ENCODE measurements around the gene REXO4. TPM values are rescaled to one million over a fixed set of nuclear protein-coding genes. Genes with fewer than 3 reads are reported as not detected.

The REXO4 gene
- polyA plus RNA-seq, 1 donor (not counting 4 experiments of a cell fraction or from before 2014, with no cell fraction given), result 21.5 TPM

- H3K27me3 ChIP-seq (ENCODE audit: control insufficient read depth, extremely low read depth, insufficient read depth, low read length), result no peaks in the 10 kb centered on the region
- H3K9me1 ChIP-seq (ENCODE audit: control insufficient read depth, extremely low read depth, insufficient read depth, low read length), result peaks cover 8% of the 10 kb centered on the region
- DNase-seq (ENCODE audit: low read depth, low spot score), result no peak
- H3K4me1 ChIP-seq (ENCODE audit: control insufficient read depth, extremely low read depth, insufficient read depth, low read length), result peaks cover 35% of the 10 kb centered on the region
- no peak overlapping the region for H2AFZ ChIP-seq (ENCODE audit: control insufficient read depth, low read length)
- peaks cover 32% of the 10 kb centered on the region for H4K20me1 ChIP-seq (ENCODE audit: control insufficient read depth, extremely low read depth, insufficient read depth, low read length)
- peak overlapping the region; percentile 92 for H3K27ac ChIP-seq (ENCODE audit: control insufficient read depth, insufficient read depth, low read length)
- H3K36me3 ChIP-seq (ENCODE audit: control insufficient read depth in 2 of 2, extremely low read depth in 1 of 2, insufficient read depth in 2 of 2, low read length in 2 of 2), result peaks cover 20 to 21% of the 10 kb centered on the region in 2 experiments
- H3K9ac ChIP-seq (ENCODE audit: control insufficient read depth, extremely low read depth, insufficient read depth, low read length), result peak overlapping the region; percentile 97
- dilution Hi-C loops (cut with MboI; ENCODE audit: extremely low pct_ligation_motif_present, low sequenced_read_pairs), result no loop called here
- no peak for TF ChIP-seq EZH2 (IDR thresholded peaks at IDR 0.05; ENCODE audit: low read length)
- no peak for TF ChIP-seq CTCF (optimal IDR thresholded peaks at IDR 0.05 in 1 of 3, IDR thresholded peaks at IDR 0.05 in 1 of 3, conservative IDR thresholded peaks at IDR 0.05 in 1 of 3; ENCODE audit: extremely low read depth in 1 of 3, insufficient read depth in 2 of 3, low read length in 3 of 3)
- no peaks in the 10 kb centered on the region for H3K9me3 ChIP-seq (ENCODE audit: control insufficient read depth, low read depth, low read length)
- H3K79me2 ChIP-seq (ENCODE audit: control insufficient read depth, insufficient read depth, low read length), result peaks cover 59% of the 10 kb centered on the region
- FAIRE-seq, result no peak
- peak overlapping the region; percentile 83 to 99 (median 95) for H3K4me3 ChIP-seq (ENCODE audit: control insufficient read depth in 2 of 3, extremely low read depth in 1 of 3, insufficient read depth in 2 of 3, low read depth in 1 of 3, low read length in 3 of 3)
- peak overlapping the region; percentile 81 for H3K4me2 ChIP-seq (ENCODE audit: control insufficient read depth, extremely low read depth, insufficient read depth, low read depth, low read length)
These were observed 43.1 kb downstream of the REXO4 start for GRCh38 chr9:133374612-133375115.

- no peak overlapping the region for H3K9ac ChIP-seq (ENCODE audit: control insufficient read depth, extremely low read depth, insufficient read depth, low read length)
- dilution Hi-C loops (cut with MboI; ENCODE audit: extremely low pct_ligation_motif_present, low sequenced_read_pairs), result no loop called here
These were observed 45.7 kb downstream of the REXO4 start for GRCh38 chr9:133372144-133372543.

More at GRCh38 chr9:133372144-133372543, 45.7 kb downstream of the REXO4 start:
- Histone ChIP-seq H3K9me3 (ENCODE audit: control insufficient read depth, low read depth, low read length) (no peaks in the 10 kb centered on the region), H3K9me1 (ENCODE audit: control insufficient read depth, extremely low read depth, insufficient read depth, low read length) (peaks cover 8% of the 10 kb centered on the region), H3K79me2 (ENCODE audit: control insufficient read depth, insufficient read depth, low read length) (peaks cover 84% of the 10 kb centered on the region), H4K20me1 (ENCODE audit: control insufficient read depth, extremely low read depth, insufficient read depth, low read length) (peaks cover 56% of the 10 kb centered on the region), H3K27me3 (ENCODE audit: control insufficient read depth, extremely low read depth, insufficient read depth, low read length) (no peaks in the 10 kb centered on the region), H3K4me1 (ENCODE audit: control insufficient read depth, extremely low read depth, insufficient read depth, low read length) (peaks cover 53% of the 10 kb centered on the region), H3K4me3 (ENCODE audit: control insufficient read depth in 2 of 3, extremely low read depth in 1 of 3, insufficient read depth in 2 of 3, low read depth in 1 of 3, low read length in 3 of 3) (no peak overlapping the region), H3K27ac (ENCODE audit: control insufficient read depth, insufficient read depth, low read length) (no peak overlapping the region), H3K36me3 (ENCODE audit: control insufficient read depth in 2 of 2, extremely low read depth in 1 of 2, insufficient read depth in 2 of 2, low read length in 2 of 2) (peaks cover 26 to 37% of the 10 kb centered on the region in 2 experiments), H3K4me2 (ENCODE audit: control insufficient read depth, extremely low read depth, insufficient read depth, low read depth, low read length) (peak overlapping the region; percentile 73), H2AFZ (ENCODE audit: control insufficient read depth, low read length) (no peak overlapping the region)
- no peak for FAIRE-seq
- no peak for TF ChIP-seq CTCF (optimal IDR thresholded peaks at IDR 0.05 in 1 of 3, IDR thresholded peaks at IDR 0.05 in 1 of 3, conservative IDR thresholded peaks at IDR 0.05 in 1 of 3; ENCODE audit: extremely low read depth in 1 of 3, insufficient read depth in 2 of 3, low read length in 3 of 3)
- TF ChIP-seq EZH2 (IDR thresholded peaks at IDR 0.05; ENCODE audit: low read length), result no peak
- no peak for DNase-seq (ENCODE audit: low read depth, low spot score)
